ENCODE data around the gene NLRX1. TPM values are rescaled to one million over a fixed set of nuclear protein-coding genes. Genes with fewer than 3 reads are reported as not detected.

Gene NLRX1
- total RNA-seq, 1 experiment from 2014 or later, result 21.4 TPM

- no peak overlapping the region; a peak in 1 of 4 replicates for H3K4me3 ChIP-seq (replicated peaks in 1 of 2; ENCODE audit: low read depth in 1 of 2, low read length in 2 of 2)
- DNase-seq (ENCODE audit: low read depth, low spot score), result no peak
- ChIA-PET RAD21 (ENCODE audit: low non-redundant PET in 1 of 2, low total read pairs in 2 of 2, uncharacterized antibody in 2 of 2, unreplicated experiment in 2 of 2) (no interaction called here), CTCF (interaction anchor here (1.2 kb wide), 1 partner anchor 70 kb away, joined by 3 read pairs; no protein-coding TSS in a partner anchor), POLR2A (interaction anchor here (1.0 kb wide), 1 partner anchor 78 kb away, joined by 3 read pairs; no protein-coding TSS in a partner anchor)
- intact Hi-C loops (cut with micrococcal nuclease), result loop anchor here (5.0 kb wide), 1 partner anchor 267 kb away; no protein-coding TSS in a partner anchor
- peak overlapping the region; percentile 87; the same call in 1 of the 2 replicates for H3K9ac ChIP-seq (ENCODE audit: low read length)
- H3K27me3 ChIP-seq (ENCODE audit: insufficient read depth, low read length), result no peaks in the 10 kb centered on the region
- no peaks in the 10 kb centered on the region for H3K9me3 ChIP-seq (ENCODE audit: control insufficient read depth in 1 of 2, insufficient read depth in 1 of 2, low read depth in 1 of 2, low read length in 2 of 2)
- ATAC-seq, result no peak
- peak overlapping the region; percentile 70 for H3K4me2 ChIP-seq (ENCODE audit: low read length)
- no peaks in the 10 kb centered on the region for H3K36me3 ChIP-seq (ENCODE audit: control insufficient read depth in 1 of 2, insufficient read depth in 2 of 2, low read length in 2 of 2)
- peaks cover 34% of the 10 kb centered on the region for H3K79me2 ChIP-seq (ENCODE audit: insufficient read depth, low read length)
- BruUV-seq (replicated peaks), result TSS peak; percentile 86
- TF ChIP-seq JUND (IDR thresholded peaks at IDR 0.05), result no peak
- TF ChIP-seq POLR2AphosphoS5 (IDR thresholded peaks at IDR 0.05; ENCODE audit: low read depth, low read length), result no peak
- TF ChIP-seq ZBTB33 (IDR thresholded peaks at IDR 0.05; ENCODE audit: extremely low read depth, insufficient replicate concordance, low read length), result no peak
- TF ChIP-seq YY1 (IDR thresholded peaks at IDR 0.05; ENCODE audit: extremely low read depth, insufficient replicate concordance, low read depth, low read length), result no peak
- TF ChIP-seq ATF3 (IDR thresholded peaks at IDR 0.05), result no peak
- no peak for TF ChIP-seq ZFX (IDR thresholded peaks at IDR 0.05)
- TF ChIP-seq SIN3A (IDR thresholded peaks at IDR 0.05; ENCODE audit: low read depth), result no peak
- TF ChIP-seq EZH2 (IDR thresholded peaks at IDR 0.05), result no peak
- TF ChIP-seq SRF (IDR thresholded peaks at IDR 0.05; ENCODE audit: low read depth), result no peak
- TF ChIP-seq SP1 (IDR thresholded peaks at IDR 0.05; ENCODE audit: low read depth), result no peak
- no peak for TF ChIP-seq CTCF (IDR thresholded peaks at IDR 0.05 in 2 of 3, conservative IDR thresholded peaks at IDR 0.05 in 1 of 3; ENCODE audit: borderline replicate concordance in 1 of 3, insufficient read depth in 1 of 3, low read depth in 2 of 3, low read length in 2 of 3)
- no peak for TF ChIP-seq ZNF274 (IDR thresholded peaks at IDR 0.05; ENCODE audit: low read depth, low read length)
- no peak for TF ChIP-seq TCF7L2 (IDR thresholded peaks at IDR 0.05; ENCODE audit: borderline replicate concordance, extremely low read depth, insufficient read depth, insufficient read length)
- no peaks in the 10 kb centered on the region for H3K9me2 ChIP-seq (ENCODE audit: insufficient read depth)
- peak overlapping the region; percentile 91 for H2AFZ ChIP-seq (ENCODE audit: low read depth, low read length, poor library complexity, severe bottlenecking)
- H4K20me1 ChIP-seq (ENCODE audit: insufficient read depth), result no peaks in the 10 kb centered on the region
- H3K27ac ChIP-seq (ENCODE audit: low read depth, low read length), result no peak overlapping the region
- H3K4me1 ChIP-seq (ENCODE audit: control insufficient read depth in 1 of 2, insufficient read depth in 2 of 2, low read length in 2 of 2), result peaks cover 10 to 16% of the 10 kb centered on the region in 2 experiments
Observed at GRCh38 chr11:119205080-119205479, 36.6 kb downstream of the NLRX1 start.

Data from HCT116 (cell line).